CD14-positive monocyte (primary cell): ENCODE data around the gene SLC25A39. TPM values are rescaled to one million over a fixed set of nuclear protein-coding genes. Genes with fewer than 3 reads are reported as not detected.

ENCODE experiments used
- DNase-seq, 3 donors: peaks; one replicate each; pipeline ENCODE4 v3.0.0-alpha.2; 2011 to 2022
- H2AFZ ChIP-seq: 2 replicates; pipeline ENCODE4 v1.6.0; 2012; ENCODE audit warnings: mild to moderate bottlenecking, low read depth, low read length, inconsistent platforms; ENCODE audit not compliant: insufficient read depth, poor library complexity, severe bottlenecking
- H3K27ac ChIP-seq, 2 donors: 1 replicate in 1 of 2; 2 replicates in 1 of 2; pipeline ENCODE4 v1.5.1; 2012 to 2013; ENCODE audit warnings: low read length in 2 of 2, control low read depth in 1 of 2, inconsistent platforms in 1 of 2, low read depth in 1 of 2, mild to moderate bottlenecking in 1 of 2
- H3K27me3 ChIP-seq, 2 donors: one replicate each; pipeline versions ENCODE4 v1.6.0 to v1.6.1; 2011 to 2013; ENCODE audit warnings: low read length in 2 of 2; ENCODE audit not compliant: control insufficient read depth in 2 of 2, insufficient read depth in 2 of 2
- H3K36me3 ChIP-seq, 2 donors: replicated peaks in 1 of 2; 1 replicate in 1 of 2; 2 replicates in 1 of 2; pipeline versions ENCODE4 v1.5.1 to v1.6.1; 2012 to 2013; ENCODE audit warnings: low read length in 2 of 2, control low read depth in 1 of 2, inconsistent platforms in 1 of 2, mild to moderate bottlenecking in 1 of 2; ENCODE audit not compliant: insufficient read depth in 2 of 2, control insufficient read depth in 1 of 2
- H3K4me1 ChIP-seq, 2 donors: 1 replicate in 1 of 2; 2 replicates in 1 of 2; pipeline versions ENCODE4 v1.5.1 to v1.6.1; 2012 to 2013; ENCODE audit warnings: low read length in 2 of 2, control low read depth in 1 of 2, inconsistent platforms in 1 of 2, mild to moderate bottlenecking in 1 of 2, moderate library complexity in 1 of 2; ENCODE audit not compliant: insufficient read depth in 2 of 2, control insufficient read depth in 1 of 2
- H3K4me2 ChIP-seq: replicated peaks from 2 replicates; pipeline ENCODE3; 2012; ENCODE audit warnings: low read length, moderate library complexity, mild to moderate bottlenecking; ENCODE audit not compliant: poor library complexity, severe bottlenecking; ENCODE audit errors: extremely low read depth
- H3K4me3 ChIP-seq, 3 experiments: fragments of 200-600 bp in 1 of 3; sonication (generic) in 1 of 3; replicated peaks in 1 of 3; 1 replicate in 2 of 3; 2 replicates in 1 of 3; pipeline ENCODE4 v1.5.1; 2011 to 2013; ENCODE audit warnings: low read length in 3 of 3, mild to moderate bottlenecking in 3 of 3, control low read depth in 2 of 3, low read depth in 2 of 3, inconsistent platforms in 1 of 3, moderate library complexity in 1 of 3
- H3K79me2 ChIP-seq: 2 replicates; pipeline ENCODE4 v1.6.0; 2012; ENCODE audit warnings: mild to moderate bottlenecking, control low read depth, inconsistent platforms, low read length, moderate library complexity; ENCODE audit not compliant: insufficient read depth
- H3K9ac ChIP-seq: 2 replicates; pipeline ENCODE4 v1.6.0; 2017; ENCODE audit warnings: low read length, mild to moderate bottlenecking; ENCODE audit not compliant: insufficient read depth, poor library complexity, severe bottlenecking
- H3K9me3 ChIP-seq, 2 donors: replicated peaks in 1 of 2; 1 replicate in 1 of 2; 2 replicates in 1 of 2; pipeline versions ENCODE4 v1.5.1 to v1.6.1; 2012 to 2013; ENCODE audit warnings: low read length in 2 of 2, control low read depth in 1 of 2; ENCODE audit not compliant: control insufficient read depth in 1 of 2, insufficient read depth in 1 of 2
- H4K20me1 ChIP-seq: 2 replicates; pipeline ENCODE4 v1.6.0; 2012; ENCODE audit warnings: mild to moderate bottlenecking, low read length, control low read depth, moderate library complexity; ENCODE audit not compliant: insufficient read depth
- H3K27ac Mint-ChIP-seq, 7 donors: one replicate each; pipeline ENCODE4 v1.8.0; 2020; ENCODE audit warnings: mild to moderate bottlenecking in 7 of 7, mixed read lengths in 7 of 7, moderate library complexity in 6 of 7, inconsistent platforms in 2 of 7
- H3K27me3 Mint-ChIP-seq, 3 donors: one replicate each; pipeline ENCODE4 v1.8.0; 2021 to 2022; ENCODE audit warnings: low read depth in 3 of 3, mild to moderate bottlenecking in 3 of 3, mixed read lengths in 3 of 3, moderate library complexity in 3 of 3, inconsistent platforms in 1 of 3
- H3K36me3 Mint-ChIP-seq, 2 donors: one replicate each; pipeline ENCODE4 v1.8.0; 2020; ENCODE audit warnings: mixed read lengths in 2 of 2, inconsistent platforms in 1 of 2, mild to moderate bottlenecking in 1 of 2
- H3K4me1 Mint-ChIP-seq: one replicate; pipeline ENCODE4 v1.8.0; 2020; ENCODE audit warnings: mild to moderate bottlenecking, mixed read lengths
- H3K4me3 Mint-ChIP-seq, 2 donors: one replicate each; pipeline ENCODE4 v1.8.0; 2020; ENCODE audit warnings: mild to moderate bottlenecking in 2 of 2, mixed read lengths in 2 of 2, moderate library complexity in 1 of 2
- H3K9me3 Mint-ChIP-seq, 7 donors: one replicate each; pipeline ENCODE4 v1.8.0; 2020 to 2022; ENCODE audit warnings: mixed read lengths in 7 of 7, mild to moderate bottlenecking in 6 of 7, moderate library complexity in 6 of 7, inconsistent platforms in 2 of 7
- CTCF ChIP-seq: fragments of 200-600 bp; IDR thresholded peaks from one replicate; pipeline ENCODE4 v1.8.0; 2022; ENCODE audit warnings: antibody characterized with exemption, mild to moderate bottlenecking
- WGBS: methylation state at CpG from one replicate; pipeline ENCODE4 v1.1.5; 2013; ENCODE audit warnings: missing lambda C conversion rate; ENCODE audit not compliant: insufficient coverage; 5-methylcytosine and 5-hydroxymethylcytosine counted together
- intact Hi-C, 2 donors: fragments of 100-400 bp; cut with micrococcal nuclease; formaldehyde crosslinking; loops; one replicate each; pipeline versions ENCODE4 v1.15.0 to v1.15.1; 2023
- polyA plus RNA-seq, 3 donors: library from polyadenylated mRNA; depleted of rRNA in 1 of 3; unstranded in 2 of 3; stranded (reverse) in 1 of 3; fragments of 300-500 nt in 2 of 3; fragments of >200 nt in 1 of 3; fragmentation: Illumina TruSeq in 2 of 3; gene quantifications; 1 replicate in 2 of 3; 2 replicates in 1 of 3; pipeline ENCODE4 v1.2.3, GENCODE V29; 2012 to 2021

Gene SLC25A39
- polyA plus RNA-seq, 3 donors = 64.0 to 74.8 (median 64.5) TPM

DNA sequence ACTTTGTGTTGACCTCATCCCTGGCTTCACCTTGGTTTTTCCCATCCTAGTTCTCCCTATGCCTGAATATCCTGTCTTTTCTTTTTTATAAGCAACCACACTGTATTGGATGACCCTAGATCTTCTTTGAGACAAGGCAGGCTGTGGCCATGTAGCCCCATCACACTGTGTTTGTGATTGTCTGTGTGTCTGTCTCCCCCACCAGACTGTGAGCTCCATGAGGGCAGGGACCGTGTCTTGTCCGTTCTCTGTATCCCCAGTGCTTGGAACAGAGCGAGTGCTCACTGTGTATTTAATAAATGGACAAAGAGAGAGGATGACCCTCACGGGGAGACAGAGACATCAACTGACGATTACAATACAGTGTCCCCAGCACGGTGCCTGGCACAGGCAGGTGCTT is 7.1 kb downstream of the SLC25A39 start:
- no peak for TF ChIP-seq CTCF
- Histone ChIP-seq H4K20me1 (no peaks in the 10 kb centered on the region), H3K9me3 (peaks cover 4 to 19% of the 10 kb centered on the region in 2 donors), H3K27ac (no peak overlapping the region), H3K36me3 (peaks cover 27 to 34% of the 10 kb centered on the region in 2 donors), H3K79me2 (no peaks in the 10 kb centered on the region), H3K9ac (no peak overlapping the region), H3K27me3 (peaks cover 29 to 56% of the 10 kb centered on the region in 2 donors), H3K4me2 (no peak overlapping the region), H2AFZ (no peak overlapping the region), H3K4me3 (no peak overlapping the region), H3K4me1 (peaks cover 5 to 14% of the 10 kb centered on the region in 2 donors)
- Mint-ChIP-seq H3K4me3 (peak overlapping the region in 1 of 2 donors; percentile 68), H3K9me3 (peaks cover 3 to 20% (median 14%) of the 10 kb centered on the region in 7 donors), H3K36me3 (peaks cover 41 to 45% of the 10 kb centered on the region in 2 donors), H3K4me1 (peaks cover 14% of the 10 kb centered on the region), H3K27me3 (peaks cover 49 to 56% (median 56%) of the 10 kb centered on the region in 3 donors), H3K27ac (no peak overlapping the region)
- intact Hi-C loops = loop anchor here in 1 of 2 donors (5.0 kb wide), 1 partner anchor 35 kb away; no protein-coding TSS in a partner anchor
- WGBS = 90% methylated on average over 3 of the region's 6 CpGs
- DNase-seq = no peak

GRCh38 chr17:44315760-44316731 is 8.6 kb downstream of the SLC25A39 start:
- H3K9ac ChIP-seq = no peak overlapping the region
- no peaks in the 10 kb centered on the region for H3K79me2 ChIP-seq

More at GRCh38 chr17:44315760-44316731, 8.6 kb downstream of the SLC25A39 start:
- H3K36me3 Mint-ChIP-seq = peaks cover 26 to 33% of the 10 kb centered on the region in 2 donors
- Histone ChIP-seq H3K4me3 (no peak overlapping the region), H3K4me2 (peak overlapping the region; percentile 32), H3K27ac (no peak overlapping the region), H2AFZ (no peak overlapping the region), H3K27me3 (peaks cover 29 to 56% of the 10 kb centered on the region in 2 donors), H3K9me3 (peaks cover 4 to 19% of the 10 kb centered on the region in 2 donors), H3K4me1 (peaks cover 5 to 14% of the 10 kb centered on the region in 2 donors), H3K36me3 (peaks cover 15 to 19% of the 10 kb centered on the region in 2 donors), H4K20me1 (no peaks in the 10 kb centered on the region)
- intact Hi-C loops = loop anchor here in 1 of 2 donors (5.0 kb wide), 1 partner anchor 36 kb away; no protein-coding TSS in a partner anchor
- TF ChIP-seq CTCF = no peak
- no peak for DNase-seq
- peaks cover 14% of the 10 kb centered on the region for H3K4me1 Mint-ChIP-seq
- 13% methylated on average over 37 of the region's 38 CpGs for WGBS
- H3K27me3 Mint-ChIP-seq = peaks cover 53 to 63% (median 56%) of the 10 kb centered on the region in 3 donors
- peaks cover 3 to 20% (median 14%) of the 10 kb centered on the region in 7 donors for H3K9me3 Mint-ChIP-seq
- H3K27ac Mint-ChIP-seq = peak overlapping the region in 2 of 7 donors; percentile 8 to 32
- H3K4me3 Mint-ChIP-seq = peak overlapping the region; percentile 44 to 68
